ENCODE results near the gene SLAMF6.

Gene SLAMF6

DNA sequence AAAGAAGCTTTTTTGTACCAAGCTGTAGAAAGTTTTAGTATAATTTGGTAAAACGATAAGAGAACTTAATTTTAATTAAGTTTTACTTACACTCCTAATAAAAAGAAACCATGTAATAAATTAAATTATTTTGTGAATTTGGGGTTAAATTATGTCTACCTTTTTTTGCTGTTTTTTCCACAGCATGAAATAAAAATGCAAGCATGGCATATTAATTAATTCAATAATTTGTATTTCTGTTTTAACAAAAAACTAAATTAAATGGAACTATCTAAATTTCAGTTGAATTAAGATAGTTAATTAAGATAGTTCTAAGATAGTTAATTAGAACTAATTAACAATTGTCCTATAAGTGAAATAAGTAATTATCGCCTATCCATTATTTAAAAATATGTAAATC, 83.3 kb downstream of the SLAMF6 start:
- no peak for TF ChIP-seq CTCF (IDR thresholded peaks at IDR 0.05; ENCODE audit: borderline replicate concordance, control extremely low read depth, extremely low read depth, insufficient read depth, missing control alignments)
- in situ Hi-C loops (cut with MboI; ENCODE audit: low sequenced_read_pairs, unreplicated experiment), result no loop called here

DNA sequence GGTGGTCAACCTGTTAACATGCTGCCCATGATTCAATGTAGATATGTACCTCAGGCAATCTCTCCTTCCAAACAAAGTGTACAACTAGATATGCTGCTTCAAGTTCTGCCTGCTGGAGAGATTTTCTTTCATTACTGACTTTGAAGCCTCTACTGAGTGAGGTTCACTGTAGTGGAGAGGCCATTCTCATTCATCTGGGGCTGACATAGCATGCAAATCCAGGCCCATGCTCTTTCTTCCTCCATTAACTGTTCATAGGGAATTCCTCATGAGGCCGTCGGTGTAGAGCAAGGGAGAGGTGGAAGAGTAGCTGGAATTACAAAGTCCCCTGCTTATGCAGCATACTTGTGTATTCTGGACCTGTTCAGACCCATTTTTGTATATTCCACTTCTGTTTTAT, 84.1 kb downstream of the SLAMF6 start:
- no peak for DNase-seq (ENCODE audit: low spot score)
- in situ Hi-C loops (cut with MboI; ENCODE audit: low sequenced_read_pairs, unreplicated experiment), result no loop called here
- no peak for TF ChIP-seq CTCF (IDR thresholded peaks at IDR 0.05; ENCODE audit: borderline replicate concordance, control extremely low read depth, extremely low read depth, insufficient read depth, missing control alignments)

More for the DNA sequence above, 83.3 kb downstream of the SLAMF6 start:
- no peak for DNase-seq (ENCODE audit: low spot score)

- in situ Hi-C loops (cut with MboI; ENCODE audit: low sequenced_read_pairs, unreplicated experiment), result no loop called here
- TF ChIP-seq CTCF (IDR thresholded peaks at IDR 0.05; ENCODE audit: borderline replicate concordance, control extremely low read depth, extremely low read depth, insufficient read depth, missing control alignments), result no peak
- no peak for DNase-seq (ENCODE audit: low spot score)
Measured at GRCh38 chr1:160438317-160438918, 84.6 kb downstream of the SLAMF6 start.

DNA sequence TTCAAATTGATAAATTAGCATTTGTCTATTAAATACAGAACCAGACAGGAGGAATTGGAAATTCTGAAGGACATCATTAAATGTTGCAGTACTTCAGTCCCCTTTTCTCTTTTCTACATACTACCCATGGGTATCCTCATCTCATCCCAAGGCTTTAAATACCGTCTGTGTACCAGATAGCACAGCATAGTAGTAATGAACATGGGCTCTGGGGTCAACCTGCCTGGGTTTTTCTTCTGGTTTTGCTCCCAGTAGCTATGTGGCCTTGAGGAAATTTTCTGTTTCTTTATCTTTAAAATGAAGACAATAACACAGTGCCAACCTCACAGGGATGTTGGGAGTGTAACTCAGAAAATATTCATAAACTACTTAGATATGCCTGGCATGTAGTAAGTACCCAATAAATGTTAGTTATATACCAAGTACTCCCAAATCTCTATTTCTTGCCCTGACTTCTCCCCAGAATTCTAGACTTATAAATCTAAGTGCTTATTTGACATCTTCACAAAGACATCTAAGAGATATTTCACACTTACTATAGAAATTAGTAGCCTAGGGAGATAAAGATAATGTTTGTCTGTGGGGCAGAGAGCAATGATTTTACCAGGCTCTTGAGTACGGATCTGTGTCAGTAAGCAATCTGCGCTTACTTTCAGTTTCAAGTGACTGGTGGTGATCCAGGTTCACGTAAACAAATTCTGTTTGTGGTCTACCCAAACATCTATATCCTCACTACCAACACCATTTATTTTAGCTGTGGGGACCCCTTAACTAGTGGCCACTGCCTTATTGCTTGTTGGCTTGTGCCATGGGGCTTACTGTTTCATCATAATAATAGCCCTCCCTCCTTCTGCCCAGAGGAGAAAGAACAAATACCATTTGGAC, 85.4 kb downstream of the SLAMF6 start:
- in situ Hi-C loops (cut with MboI; ENCODE audit: low sequenced_read_pairs, unreplicated experiment), result no loop called here
- TF ChIP-seq CTCF (IDR thresholded peaks at IDR 0.05; ENCODE audit: borderline replicate concordance, control extremely low read depth, extremely low read depth, insufficient read depth, missing control alignments), result no peak
- no peak for DNase-seq (ENCODE audit: low spot score)

- in situ Hi-C loops (cut with MboI; ENCODE audit: low sequenced_read_pairs, unreplicated experiment), result no loop called here
- TF ChIP-seq CTCF (IDR thresholded peaks at IDR 0.05; ENCODE audit: borderline replicate concordance, control extremely low read depth, extremely low read depth, insufficient read depth, missing control alignments), result no peak
- DNase-seq (ENCODE audit: low spot score), result no peak
Measured at GRCh38 chr1:160436966-160437365, 86.1 kb downstream of the SLAMF6 start.
